ENCODE results near the gene NES.

DNA sequence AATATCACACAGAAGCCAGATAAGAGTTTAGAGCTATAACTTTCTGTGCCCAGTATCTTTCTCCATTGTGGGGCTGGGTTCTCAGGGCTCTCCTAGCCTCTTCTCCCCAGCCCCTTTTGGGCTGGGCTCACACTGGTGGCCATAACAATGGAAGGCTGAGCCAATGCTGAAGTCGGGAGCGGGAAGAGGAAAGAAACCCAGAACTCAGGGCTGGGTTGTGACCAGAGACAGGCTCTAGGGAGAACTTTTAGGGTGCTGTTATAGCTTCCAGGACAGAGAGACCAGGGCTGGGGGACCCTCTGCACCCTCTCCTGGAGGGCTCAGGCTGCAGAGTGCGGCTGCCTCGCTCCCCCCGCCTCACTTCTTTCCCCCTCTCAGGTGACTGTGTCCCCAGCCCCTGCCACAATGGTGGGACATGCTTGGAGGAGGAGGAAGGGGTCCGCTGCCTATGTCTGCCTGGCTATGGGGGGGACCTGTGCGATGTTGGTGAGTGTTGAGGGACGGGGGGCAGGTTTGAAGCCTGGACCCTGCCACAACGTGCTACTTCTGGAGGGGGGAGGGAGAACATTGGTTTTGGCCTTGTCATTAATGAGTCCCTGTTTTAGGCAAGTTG lies 21.2 kb downstream of the NES start:
- TF ChIP-seq, protein P1, sequence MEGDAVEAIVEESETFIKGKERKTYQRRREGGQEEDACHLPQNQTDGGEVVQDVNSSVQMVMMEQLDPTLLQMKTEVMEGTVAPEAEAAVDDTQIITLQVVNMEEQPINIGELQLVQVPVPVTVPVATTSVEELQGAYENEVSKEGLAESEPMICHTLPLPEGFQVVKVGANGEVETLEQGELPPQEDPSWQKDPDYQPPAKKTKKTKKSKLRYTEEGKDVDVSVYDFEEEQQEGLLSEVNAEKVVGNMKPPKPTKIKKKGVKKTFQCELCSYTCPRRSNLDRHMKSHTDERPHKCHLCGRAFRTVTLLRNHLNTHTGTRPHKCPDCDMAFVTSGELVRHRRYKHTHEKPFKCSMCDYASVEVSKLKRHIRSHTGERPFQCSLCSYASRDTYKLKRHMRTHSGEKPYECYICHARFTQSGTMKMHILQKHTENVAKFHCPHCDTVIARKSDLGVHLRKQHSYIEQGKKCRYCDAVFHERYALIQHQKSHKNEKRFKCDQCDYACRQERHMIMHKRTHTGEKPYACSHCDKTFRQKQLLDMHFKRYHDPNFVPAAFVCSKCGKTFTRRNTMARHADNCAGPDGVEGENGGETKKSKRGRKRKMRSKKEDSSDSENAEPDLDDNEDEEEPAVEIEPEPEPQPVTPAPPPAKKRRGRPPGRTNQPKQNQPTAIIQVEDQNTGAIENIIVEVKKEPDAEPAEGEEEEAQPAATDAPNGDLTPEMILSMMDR (IDR thresholded peaks at IDR 0.05; ENCODE audit: control extremely low read depth in 1 of 3, insufficient read depth in 1 of 3, low read depth in 1 of 3, low read length in 3 of 3) = no peak
- TF ChIP-seq SRF (IDR thresholded peaks at IDR 0.05; ENCODE audit: low read depth, low read length) (no peak), TCF12 (IDR thresholded peaks at IDR 0.05; ENCODE audit: low read depth, low read length) (no peak), EGR1 (IDR thresholded peaks at IDR 0.05; ENCODE audit: borderline replicate concordance, low read depth, low read length) (no peak), EZH2 (IDR thresholded peaks at IDR 0.05; ENCODE audit: low read depth, low read length, severe bottlenecking) (no peak), EP300 (IDR thresholded peaks at IDR 0.05; ENCODE audit: borderline replicate concordance in 1 of 2, low read depth in 2 of 2, low read length in 2 of 2) (no peak), ZNF274 (IDR thresholded peaks at IDR 0.05; ENCODE audit: borderline replicate concordance, extremely low read depth, low read length) (no peak), JUND (IDR thresholded peaks at IDR 0.05; ENCODE audit: low read length) (no peak), CREB1 (IDR thresholded peaks at IDR 0.05) (no peak), YY1 (IDR thresholded peaks at IDR 0.05; ENCODE audit: low read depth, low read length) (no peak)
- TF ChIP-seq, protein P2, sequence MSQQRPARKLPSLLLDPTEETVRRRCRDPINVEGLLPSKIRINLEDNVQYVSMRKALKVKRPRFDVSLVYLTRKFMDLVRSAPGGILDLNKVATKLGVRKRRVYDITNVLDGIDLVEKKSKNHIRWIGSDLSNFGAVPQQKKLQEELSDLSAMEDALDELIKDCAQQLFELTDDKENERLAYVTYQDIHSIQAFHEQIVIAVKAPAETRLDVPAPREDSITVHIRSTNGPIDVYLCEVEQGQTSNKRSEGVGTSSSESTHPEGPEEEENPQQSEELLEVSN (IDR thresholded peaks at IDR 0.05) = no peak
- TF ChIP-seq, protein P3, sequence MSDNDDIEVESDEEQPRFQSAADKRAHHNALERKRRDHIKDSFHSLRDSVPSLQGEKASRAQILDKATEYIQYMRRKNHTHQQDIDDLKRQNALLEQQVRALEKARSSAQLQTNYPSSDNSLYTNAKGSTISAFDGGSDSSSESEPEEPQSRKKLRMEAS (IDR thresholded peaks at IDR 0.05) = no peak
